GM12801 (cell line): ENCODE results near the gene GSDME.

Experiments used
- CTCF ChIP-seq: IDR thresholded peaks from one replicate; pipeline ENCODE4 v1.5.1; 2011; ENCODE audit warnings: control low read depth; ENCODE audit not compliant: insufficient read length; ENCODE audit errors: extremely low read depth

GSDME gene

DNA sequence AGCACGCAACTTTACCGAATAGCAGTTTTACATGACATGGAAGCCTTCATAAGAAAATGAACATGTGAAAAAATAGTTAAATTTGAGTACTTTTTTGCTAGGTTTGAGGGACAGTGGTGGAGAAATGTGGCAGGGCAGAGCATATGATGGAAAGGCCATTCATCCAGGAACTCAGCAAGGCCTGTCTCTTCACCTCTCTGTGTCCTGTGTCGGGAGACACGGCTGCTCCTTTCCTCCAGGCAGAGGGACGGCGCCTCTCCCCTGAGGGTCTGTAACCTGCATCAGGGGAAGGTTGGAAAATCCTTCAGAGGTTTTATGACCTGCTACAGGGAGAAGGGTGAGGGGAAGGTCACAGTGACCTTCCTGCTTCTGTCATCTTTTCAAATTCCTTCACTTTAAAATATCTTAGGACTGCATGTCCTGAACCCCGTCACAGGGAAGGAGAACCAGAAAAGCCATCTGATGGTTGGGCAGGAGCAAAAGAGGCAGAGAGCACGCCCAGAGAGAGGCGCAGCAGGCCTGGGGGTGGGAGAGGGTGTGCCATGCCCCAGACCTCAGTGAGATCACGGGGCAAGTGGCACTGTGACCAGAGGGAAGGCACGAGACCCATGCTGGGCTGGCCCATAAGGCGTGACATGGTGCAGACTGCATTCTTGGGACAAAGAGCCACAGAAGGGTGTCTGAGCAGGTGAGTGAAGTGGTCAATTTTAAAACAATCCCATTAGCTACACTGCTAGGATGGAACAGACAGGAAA is 44.0 kb downstream of the GSDME start:
- no peak for TF ChIP-seq CTCF

DNA sequence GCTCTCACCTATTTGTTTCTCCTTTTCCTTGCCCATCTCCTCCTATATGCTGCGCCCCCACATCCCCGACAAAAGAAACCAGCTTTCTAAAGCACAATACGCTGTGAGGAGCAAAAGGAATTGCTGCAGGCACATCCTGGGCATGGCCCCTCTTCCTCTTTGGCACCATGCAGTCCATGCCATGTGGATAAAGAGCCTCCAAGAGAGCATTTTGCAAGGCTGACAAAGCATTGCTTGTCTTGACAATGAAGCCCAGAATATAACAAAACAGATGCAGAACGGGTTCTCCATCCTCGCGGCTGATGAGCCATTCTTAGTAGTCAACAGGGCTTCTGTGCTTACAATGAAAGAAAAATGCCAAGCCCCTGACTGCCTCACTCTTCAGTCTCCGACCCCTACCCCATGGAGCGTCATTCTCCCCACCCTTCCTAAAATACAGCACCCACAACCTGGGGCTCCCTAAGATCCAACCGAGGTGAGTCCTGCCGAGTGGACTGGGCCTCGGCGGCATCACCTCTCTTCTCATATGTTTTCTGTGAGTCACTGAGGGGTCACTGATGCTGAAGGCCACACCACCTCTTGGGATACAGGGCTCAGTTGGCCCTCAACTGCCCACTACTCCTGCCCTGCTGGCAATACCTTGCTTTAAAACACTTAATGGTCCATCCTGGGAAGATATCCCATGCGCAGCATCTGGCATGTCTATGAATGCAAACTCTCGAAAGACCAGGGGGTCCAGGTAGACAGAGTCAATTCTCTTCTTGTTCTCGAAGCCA is 47.5 kb downstream of the GSDME start:
- TF ChIP-seq CTCF = no peak

- TF ChIP-seq CTCF = no peak
These were observed 48.2 kb downstream of the GSDME start for GRCh38 chr7:24709051-24709450.

- TF ChIP-seq CTCF = no peak
These were observed 49.2 kb downstream of the GSDME start for GRCh38 chr7:24707988-24708615.

GRCh38 chr7:24706211-24707170 is 50.8 kb downstream of the GSDME start:
- no peak for TF ChIP-seq CTCF

DNA sequence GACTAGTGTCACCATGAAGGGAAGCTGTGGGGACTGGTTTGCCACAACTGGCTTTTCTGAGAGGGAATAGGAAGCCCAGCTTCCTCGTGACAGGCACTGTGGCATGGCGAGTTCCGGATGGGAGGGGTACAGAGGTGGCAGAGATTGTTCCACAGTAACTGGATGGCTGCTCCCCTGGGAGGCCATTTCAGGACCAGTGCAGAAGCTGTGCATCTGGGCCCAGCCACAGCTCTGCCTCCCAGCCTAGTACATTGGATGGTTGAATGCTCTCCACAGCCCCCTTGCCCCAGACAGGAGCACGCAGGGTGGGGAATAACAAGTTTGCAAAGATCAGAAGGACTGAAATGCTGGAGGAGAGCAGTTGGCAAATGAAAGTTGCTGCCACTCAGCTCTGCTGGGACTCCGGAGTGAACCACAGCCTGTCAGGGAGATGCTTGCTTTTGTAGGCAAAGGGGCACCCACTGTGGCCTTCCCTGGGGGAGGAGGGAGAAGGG is 51.8 kb downstream of the GSDME start:
- TF ChIP-seq CTCF = no peak
